Heart left ventricle (tissue), 16 donors: ENCODE data around the gene CROCC. TPM values are rescaled to one million over a fixed set of nuclear protein-coding genes. Genes with fewer than 3 reads are reported as not detected.
A peak's percentile ranks its signal among the peaks of the same experiment; 100 is the strongest.

ENCODE experiments used
- ATAC-seq, 4 donors: fragments of 200-7000 bp; cut with Tn5 transposase; one replicate each; pipeline ENCODE4 v1.9.1; 2020 to 2022; ENCODE audit warnings: moderate library complexity in 4 of 4, mild to moderate bottlenecking in 3 of 4, moderate number of reproducible peaks in 1 of 4
- DNase-seq, 5 donors: peaks; one replicate each; pipeline ENCODE4 v3.0.0-alpha.2; 2020
- H3K27ac ChIP-seq, 12 donors: fragments of 200-600 bp; sonication (generic) in 4 of 12; one replicate each; pipeline versions ENCODE4 v1.5.0 to v1.8.0; 2016 to 2022; ENCODE audit warnings: mild to moderate bottlenecking in 2 of 12
- H3K27me3 ChIP-seq, 9 donors: fragments of 200-600 bp; sonication (generic) in 2 of 9; one replicate each; pipeline versions ENCODE4 v1.5.1 to v1.8.0; 2016 to 2022; ENCODE audit warnings: mild to moderate bottlenecking in 3 of 9
- H3K36me3 ChIP-seq, 9 donors: fragments of 200-600 bp; sonication (generic) in 2 of 9; one replicate each; pipeline versions ENCODE4 v1.5.0 to v1.8.0; 2018 to 2022; ENCODE audit warnings: mild to moderate bottlenecking in 2 of 9
- H3K4me1 ChIP-seq, 12 donors: fragments of 200-600 bp; sonication (generic) in 4 of 12; one replicate each; pipeline versions ENCODE4 v1.5.0 to v1.8.0; 2016 to 2022; ENCODE audit warnings: mild to moderate bottlenecking in 3 of 12
- H3K4me3 ChIP-seq, 12 donors: fragments of 200-600 bp; sonication (generic) in 4 of 12; one replicate each; pipeline versions ENCODE4 v1.5.0 to v1.8.0; 2017 to 2022; ENCODE audit warnings: mild to moderate bottlenecking in 9 of 12, moderate library complexity in 4 of 12
- H3K9me3 ChIP-seq, 12 donors: fragments of 200-600 bp; sonication (generic) in 4 of 12; one replicate each; pipeline versions ENCODE4 v1.5.0 to v1.8.0; 2016 to 2022; ENCODE audit warnings: mild to moderate bottlenecking in 1 of 12
- CTCF ChIP-seq, 12 donors: fragments of 200-600 bp; sonication (generic) in 4 of 12; IDR thresholded peaks; one replicate each; pipeline versions ENCODE4 v1.5.0 to v1.8.0; 2018 to 2022; ENCODE audit warnings: antibody characterized with exemption in 12 of 12, mild to moderate bottlenecking in 5 of 12
- POLR2A ChIP-seq, 2 donors: fragments of 450-650 bp; IDR thresholded peaks; one replicate each; pipeline ENCODE4 v1.6.1; 2017; ENCODE audit warnings: antibody characterized with exemption in 2 of 2, mild to moderate bottlenecking in 2 of 2, moderate library complexity in 2 of 2
- WGBS, 4 donors: extraction: QIAGEN DNeasy Blood & Tissue Kit in 2 of 4; methylation state at CpG; one replicate each; pipeline versions ENCODE4 v1.1.5 to v1.1.7; 2013 to 2018; 5-methylcytosine and 5-hydroxymethylcytosine counted together
- intact Hi-C, 10 donors: fragments of 100-400 bp; cut with DNase I; formaldehyde crosslinking; loops; one replicate each; pipeline versions ENCODE4 v1.11.1 to v1.14.2; 2022
- polyA plus RNA-seq, 2 donors: library from polyadenylated mRNA; stranded (reverse); fragments of 200-250 nt; gene quantifications; one replicate each; pipeline ENCODE4 v1.2.3, GENCODE V29; 2013
- total RNA-seq, 9 donors: library from RNA; depleted of rRNA in 2 of 9; stranded (reverse); fragments of >200 nt in 2 of 9; fragmentation: NEBNext Ultra II Directional in 3 of 9; extraction: Animal tissue kit (Norgen Biotek cat#: 25700) in 3 of 9; gene quantifications; one replicate each; pipeline versions ENCODE4 v1.1.0 to v1.2.4, GENCODE V29; 2016 to 2023
- donor health status: ischemic (EF 13 %, LVEDD 7.1; RV severe dilation, severe dysfunction).
- donor health status: healthy with polysubstance abuse.
- donor health status: DM: no; HTN: yes; CAD: no.
- donor health status: DM: no; HTN: no; CAD: no.
- donor health status: ischemic (EF 25% LVEDD 6.9; RV normal size, moderate dysfunction).
- donor health status: ischemic (EF 25% LVEDD 5.7; RV mildly dilated, moderate dysfunction).
- donor health status: healthy.
- donor health status: DM: yes; HTN: yes; CAD: no.
- donor health status: ischemic (EF 35%, LVEDD 5.7; RV mildly dilated, moderate dysfunction).
- donor health status: nonischemic (EF 11% LVEDD 7.7; RV severe dilation, severe dysfunction).
- donor health status: DM: yes; HTN: yes; CAD: no.
- donor health status: PGD.
- donor health status: ischemic (EF 29% LVEDD 5.4; RV normal size, mild dysfunction).
- donor health status: nonischemic (EF 23%, LVEDD 6.1; RV moderate dilation, normal function).

CROCC gene
- total and polyA plus RNA-seq, 11 donors: 3.9 to 17.0 (median 7.6) TPM

DNA sequence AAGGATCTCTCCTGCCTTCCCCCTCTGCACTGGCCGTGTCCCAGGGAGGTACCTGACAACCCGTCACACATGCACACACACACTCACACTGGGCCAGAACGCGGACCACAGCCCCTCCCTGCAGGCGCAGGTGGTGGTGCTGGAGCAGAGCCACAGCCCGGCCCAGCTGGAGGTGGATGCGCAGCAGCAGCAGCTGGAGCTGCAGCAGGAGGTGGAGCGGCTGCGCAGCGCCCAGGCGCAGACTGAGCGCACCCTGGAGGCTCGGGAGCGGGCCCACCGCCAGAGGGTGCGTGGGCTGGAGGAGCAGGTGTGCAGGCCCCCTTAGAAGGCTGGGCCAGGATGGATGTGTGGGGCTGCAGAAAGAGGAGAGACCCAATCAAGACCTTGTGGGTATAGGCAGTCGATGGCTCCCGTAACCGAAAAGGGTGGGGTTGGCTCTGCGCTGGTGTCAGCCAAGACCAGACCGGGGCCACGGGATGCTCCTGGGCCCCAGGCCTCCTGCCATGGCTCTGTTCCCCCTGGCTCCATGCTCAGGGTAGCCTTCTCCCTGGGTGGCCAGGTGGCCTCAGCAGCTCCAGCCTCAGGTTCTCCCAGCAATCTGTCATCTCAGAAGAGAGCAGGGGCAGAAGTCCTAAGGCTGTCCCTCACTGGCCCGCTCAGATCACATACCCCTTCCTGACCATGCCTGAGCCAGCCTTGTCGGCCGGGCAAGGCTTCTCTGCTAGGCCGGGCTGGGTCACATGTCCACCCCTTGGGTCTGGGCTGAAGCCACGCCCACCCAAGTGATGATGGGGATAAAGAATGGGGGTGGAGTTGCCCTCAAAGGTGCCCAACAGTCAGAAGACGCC lies 49.8 kb downstream of the CROCC start:
- no peaks in the 10 kb centered on the region for H3K9me3 ChIP-seq
- TF ChIP-seq POLR2A (IDR thresholded peaks at IDR 0.05) (no peak), CTCF (IDR thresholded peaks at IDR 0.05) (no peak)
- no peaks in the 10 kb centered on the region for H3K27me3 ChIP-seq
- H3K4me3 ChIP-seq: no peak overlapping the region
- H3K36me3 ChIP-seq: peaks cover 0 to 17% (median 5%) of the 10 kb centered on the region in 9 donors
- DNase-seq (no peak), ATAC-seq (no peak)
- intact Hi-C loops: no loop called here
- no peak overlapping the region for H3K27ac ChIP-seq
- 75 to 87% (median 80%) methylated on average over 22 to 28 of the region's 28 CpGs for WGBS, 4 donors
- peaks cover 0 to 18% (median 10%) of the 10 kb centered on the region in 12 donors for H3K4me1 ChIP-seq

GRCh38 chr1:16972189-16972895 lies 50.6 kb downstream of the CROCC start:
- 77 to 89% (median 87%) methylated on average over 8 to 11 of the region's 11 CpGs for WGBS, 4 donors
- Histone ChIP-seq H3K4me3 (no peak overlapping the region), H3K27me3 (no peaks in the 10 kb centered on the region), H3K4me1 (peaks cover 0 to 10% (median 3%) of the 10 kb centered on the region in 12 donors), H3K27ac (no peak overlapping the region), H3K36me3 (peaks cover 0 to 12% (median 5%) of the 10 kb centered on the region in 9 donors), H3K9me3 (no peaks in the 10 kb centered on the region)
- intact Hi-C loops: no loop called here
- TF ChIP-seq CTCF (IDR thresholded peaks at IDR 0.05): no peak
- no peak for TF ChIP-seq POLR2A (IDR thresholded peaks at IDR 0.05)
- DNase-seq (no peak), ATAC-seq (no peak)

DNA sequence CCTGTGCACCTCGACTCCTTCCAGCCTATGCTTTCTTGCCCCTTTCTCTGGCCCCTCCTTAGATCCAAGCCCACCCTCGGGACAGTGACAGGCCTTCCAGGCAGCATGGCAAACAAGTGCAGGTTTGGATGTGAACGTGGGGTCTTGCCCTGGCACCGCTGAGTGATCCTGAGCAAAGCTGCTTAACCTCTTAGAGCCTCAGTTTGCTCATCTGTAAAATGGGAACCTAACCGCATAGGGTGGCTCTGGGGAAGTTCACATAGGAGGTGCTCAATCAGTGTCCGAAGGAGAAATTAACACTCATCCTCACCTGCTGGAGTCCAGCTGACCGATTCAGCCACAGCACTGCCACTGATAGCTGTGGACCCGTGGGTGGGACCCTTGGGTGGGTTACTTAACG lies 51.5 kb downstream of the CROCC start:
- H3K27me3 ChIP-seq: no peaks in the 10 kb centered on the region
- WGBS, 4 donors: 77 to 96% (median 89%) methylated on average over 8 to 9 of the region's 9 CpGs
- no peaks in the 10 kb centered on the region for H3K9me3 ChIP-seq
- peaks cover 0 to 6% (median 0%) of the 10 kb centered on the region in 12 donors for H3K4me1 ChIP-seq
- peaks cover 0 to 12% (median 3%) of the 10 kb centered on the region in 9 donors for H3K36me3 ChIP-seq
- no peak overlapping the region for H3K4me3 ChIP-seq
- TF ChIP-seq POLR2A (IDR thresholded peaks at IDR 0.05) (no peak), CTCF (IDR thresholded peaks at IDR 0.05) (no peak)
- ATAC-seq (no peak), DNase-seq (no peak)
- no peak overlapping the region for H3K27ac ChIP-seq
- intact Hi-C loops: no loop called here

DNA sequence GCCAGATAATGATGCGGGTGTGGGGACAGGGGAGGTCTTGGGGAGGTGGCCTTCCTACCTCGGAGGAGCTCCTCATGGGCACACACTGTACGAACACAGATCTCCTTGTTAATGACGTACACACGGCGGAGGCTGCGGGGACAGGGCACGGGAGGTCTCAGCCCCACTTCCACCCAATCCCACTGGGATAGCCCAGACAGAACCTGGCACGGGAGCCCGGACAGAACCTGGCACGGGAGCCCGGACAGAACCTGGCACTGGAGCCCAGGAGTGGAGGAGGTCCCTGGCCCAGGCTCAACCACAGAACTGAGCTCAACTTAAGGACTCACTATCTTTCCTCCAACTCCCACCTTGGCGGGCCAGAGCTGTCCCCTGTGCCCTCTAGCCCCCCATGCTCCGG lies 53.5 kb downstream of the CROCC start:
- DNase-seq: peak in 1 of 5 donors; percentile 26
- H3K36me3 ChIP-seq: peaks cover 0 to 6% (median 0%) of the 10 kb centered on the region in 9 donors
- H3K4me1 ChIP-seq: peaks cover 0 to 24% (median 15%) of the 10 kb centered on the region in 12 donors
- H3K27me3 ChIP-seq: peaks cover 0 to 14% (median 0%) of the 10 kb centered on the region in 9 donors
- no peak for TF ChIP-seq CTCF (IDR thresholded peaks at IDR 0.05)
- H3K9me3 ChIP-seq: no peaks in the 10 kb centered on the region
- 49 to 73% (median 60%) methylated on average over 10 to 14 of the region's 14 CpGs for WGBS, 4 donors
- no peak for ATAC-seq
- H3K27ac ChIP-seq: no peak overlapping the region
- no peak overlapping the region for H3K4me3 ChIP-seq
- intact Hi-C loops: no loop called here
